Coronary artery (tissue), 2 donors: ENCODE data around the gene SGMS1.
"Not testable (repeated sequence)": the region's sequence is repeated elsewhere in the genome, so short reads cannot be mapped to it uniquely, and the experiment has no call there.

ENCODE experiments used
- DNase-seq: peaks from one replicate; pipeline ENCODE4 v3.0.0-alpha.2; 2017; ENCODE audit warnings: low spot score
- H3K27ac ChIP-seq, 2 donors: fragments of 200-600 bp; sonication (generic); one replicate each; pipeline ENCODE4 v1.5.1; 2016 to 2019
- H3K4me3 ChIP-seq: fragments of 200-600 bp; sonication (generic); 2 replicates; pipeline ENCODE4 v1.5.1; 2016; ENCODE audit warnings: mild to moderate bottlenecking, moderate library complexity
- CTCF ChIP-seq: fragments of 200-600 bp; sonication (generic); IDR thresholded peaks from one replicate; pipeline ENCODE4 v1.5.1; 2019; ENCODE audit warnings: antibody characterized with exemption

SGMS1 gene

DNA sequence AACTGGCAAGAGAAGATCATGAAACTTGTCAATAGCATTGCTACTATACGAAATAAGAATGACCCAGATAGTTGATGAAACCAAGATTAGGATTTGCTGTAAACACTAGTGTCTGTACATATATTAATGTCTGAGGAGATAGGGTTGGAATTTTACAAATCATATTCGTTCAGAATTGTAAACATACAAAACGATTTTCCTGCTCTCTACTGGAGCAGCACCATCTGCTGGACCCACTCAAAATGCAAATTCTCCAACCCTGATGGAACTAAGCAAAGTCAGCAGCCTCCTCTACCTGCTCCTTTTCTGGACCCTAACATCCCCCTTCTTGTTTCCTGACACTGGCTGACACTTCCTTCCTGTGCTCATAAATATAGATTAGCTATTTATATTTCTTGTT is 29.4 kb upstream of the SGMS1 start:
- TF ChIP-seq CTCF = peak; percentile 49
- DNase-seq = no peak
- Histone ChIP-seq H3K4me3 (no peak overlapping the region), H3K27ac (no peak overlapping the region)

DNA sequence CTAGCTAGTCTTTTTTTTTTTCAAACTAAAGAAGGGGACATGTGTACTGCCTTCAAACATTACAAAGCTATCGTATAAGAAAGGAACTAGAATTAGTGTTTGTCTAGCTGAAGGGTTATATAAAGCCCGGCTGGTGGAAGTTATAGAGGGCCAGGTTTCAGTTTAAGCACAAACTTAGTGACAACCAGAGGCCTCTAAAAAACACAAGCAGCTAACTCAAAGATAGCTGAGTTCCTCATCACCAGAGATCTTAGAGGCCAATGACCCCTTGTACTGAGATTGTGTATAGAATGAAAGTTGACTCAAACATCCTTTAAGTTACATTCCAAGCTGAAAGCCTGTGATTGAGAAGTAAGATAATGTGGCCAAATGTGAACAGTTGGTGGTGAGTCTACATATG is 28.1 kb upstream of the SGMS1 start:
- H3K27ac ChIP-seq = no peak overlapping the region
- TF ChIP-seq CTCF = no peak
- no peak overlapping the region for H3K4me3 ChIP-seq
- DNase-seq = no peak

DNA sequence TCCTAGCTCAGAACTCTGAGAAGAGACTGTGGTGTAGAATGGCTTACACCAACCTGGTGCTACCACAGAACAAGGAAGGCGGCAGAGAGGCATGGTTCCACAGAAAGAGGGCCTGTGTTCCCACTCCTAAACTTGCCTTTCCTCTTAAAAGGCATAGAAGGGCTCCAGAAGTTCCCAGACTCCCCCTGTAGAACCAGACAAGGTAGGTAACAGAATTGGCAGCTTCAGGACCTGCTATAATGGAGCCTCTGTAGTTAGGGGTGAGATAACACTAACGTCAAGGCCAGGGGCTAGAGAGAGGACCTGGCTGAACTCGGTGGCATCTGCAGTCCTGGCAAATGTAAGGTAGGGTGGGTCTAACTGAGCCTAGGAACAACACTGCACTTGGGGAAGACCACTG is 26.7 kb upstream of the SGMS1 start:
- TF ChIP-seq CTCF = no peak
- Histone ChIP-seq H3K4me3 (no peak overlapping the region), H3K27ac (no peak overlapping the region)
- DNase-seq = no peak

DNA sequence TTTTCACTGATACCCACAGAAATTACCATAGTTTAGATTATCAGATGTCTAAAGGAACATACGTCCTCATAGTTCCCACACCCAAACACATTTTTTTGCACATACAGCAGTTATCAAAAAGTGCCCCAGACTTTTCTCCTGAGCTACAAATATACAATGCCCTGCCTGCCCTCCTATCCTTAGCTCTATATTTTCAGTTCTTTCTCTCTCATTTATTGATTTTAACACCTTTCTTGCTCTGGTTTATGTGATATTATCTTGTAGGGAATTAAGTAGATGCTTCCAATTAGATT is 25.1 kb upstream of the SGMS1 start:
- DNase-seq = no peak

GRCh38 chr10:50648089-50648934 is 24.6 kb upstream of the SGMS1 start:
- no peak for TF ChIP-seq CTCF
- Histone ChIP-seq H3K4me3 (no peak overlapping the region), H3K27ac (no peak overlapping the region)
- no peak for DNase-seq

More for the DNA sequence above, 25.1 kb upstream of the SGMS1 start:
- Histone ChIP-seq H3K27ac (no peak overlapping the region), H3K4me3 (no peak overlapping the region)
- no peak for TF ChIP-seq CTCF

- DNase-seq, H3K27ac ChIP-seq, H3K4me3 ChIP-seq: not testable (repeated sequence)
These were observed 23.6 kb upstream of the SGMS1 start for GRCh38 chr10:50647350-50647749.

- TF ChIP-seq CTCF = no peak
- Histone ChIP-seq H3K4me3 (no peak overlapping the region), H3K27ac (no peak overlapping the region)
- no peak for DNase-seq
These were observed 21.5 kb upstream of the SGMS1 start for GRCh38 chr10:50645236-50645635.
